H9 (cell line): ENCODE results near the gene BCKDHA. TPM values are rescaled to one million over a fixed set of nuclear protein-coding genes. Genes with fewer than 3 reads are reported as not detected.

Source experiments
- DNase-seq: peaks from one replicate; pipeline ENCODE4 v3.0.0-alpha.2; 2017
- H2AFZ ChIP-seq: one replicate; pipeline ENCODE4 v1.6.1; 2013; ENCODE audit warnings: mild to moderate bottlenecking, low read length, control low read depth, moderate library complexity
- H2AK5ac ChIP-seq: 2 replicates; pipeline ENCODE4 v1.6.1; 2013; ENCODE audit warnings: low read length, control low read depth, mixed read lengths; ENCODE audit not compliant: insufficient read length
- H2BK120ac ChIP-seq: one replicate; pipeline ENCODE4 v1.6.1; 2013; ENCODE audit warnings: low read depth, mild to moderate bottlenecking, low read length, control low read depth, inconsistent platforms; ENCODE audit not compliant: poor library complexity, severe bottlenecking
- H2BK12ac ChIP-seq: 2 replicates; pipeline ENCODE4 v1.6.1; 2013; ENCODE audit warnings: low read length, control low read depth, mixed read lengths, low read depth; ENCODE audit not compliant: insufficient read length
- H2BK15ac ChIP-seq: 2 replicates; pipeline ENCODE4 v1.6.1; 2013; ENCODE audit warnings: low read depth, low read length, control low read depth
- H2BK20ac ChIP-seq: one replicate; pipeline ENCODE4 v1.6.1; 2013; ENCODE audit warnings: low read depth, mild to moderate bottlenecking, low read length, control low read depth, inconsistent platforms; ENCODE audit not compliant: poor library complexity, severe bottlenecking
- H2BK5ac ChIP-seq: 2 replicates; pipeline ENCODE4 v1.6.1; 2013; ENCODE audit warnings: low read length, control low read depth, mixed read lengths; ENCODE audit not compliant: insufficient read length
- H3K14ac ChIP-seq: 2 replicates; pipeline ENCODE4 v1.6.1; 2013; ENCODE audit warnings: low read length, control low read depth; ENCODE audit not compliant: insufficient read depth
- H3K18ac ChIP-seq: 2 replicates; pipeline ENCODE4 v1.6.1; 2013; ENCODE audit warnings: low read depth, mild to moderate bottlenecking, mixed read lengths, low read length, control low read depth; ENCODE audit not compliant: insufficient read length
- H3K23ac ChIP-seq: 2 replicates; pipeline ENCODE4 v1.6.1; 2013; ENCODE audit warnings: low read length, control low read depth, mixed read lengths, low read depth; ENCODE audit not compliant: insufficient read length
- H3K23me2 ChIP-seq: 2 replicates; pipeline ENCODE4 v1.6.1; 2013; ENCODE audit warnings: low read depth, mild to moderate bottlenecking, mixed read lengths, low read length, control low read depth; ENCODE audit not compliant: insufficient read length, poor library complexity, severe bottlenecking
- H3K27ac ChIP-seq: 2 replicates; pipeline ENCODE4 v1.5.1; 2013; ENCODE audit warnings: low read length, control low read depth, mixed read lengths, low read depth; ENCODE audit not compliant: insufficient read length
- H3K27me3 ChIP-seq: 2 replicates; pipeline ENCODE4 v1.6.1; 2013; ENCODE audit warnings: low read length, control low read depth, inconsistent platforms; ENCODE audit not compliant: insufficient read depth
- H3K4ac ChIP-seq: 2 replicates; pipeline ENCODE4 v1.6.1; 2013; ENCODE audit warnings: low read depth, mild to moderate bottlenecking, control low read depth, inconsistent platforms, low read length, moderate library complexity
- H3K4me1 ChIP-seq: 2 replicates; pipeline ENCODE4 v1.6.1; 2013; ENCODE audit warnings: low read length, control low read depth, inconsistent platforms; ENCODE audit not compliant: insufficient read depth
- H3K4me2 ChIP-seq: 2 replicates; pipeline ENCODE4 v1.6.1; 2013; ENCODE audit warnings: low read length, control low read depth, mixed read lengths; ENCODE audit not compliant: insufficient read length, insufficient read depth
- H3K56ac ChIP-seq: 2 replicates; pipeline ENCODE4 v1.6.1; 2013; ENCODE audit warnings: low read depth, mild to moderate bottlenecking, mixed read lengths, low read length, control low read depth; ENCODE audit not compliant: insufficient read length
- H3K79me1 ChIP-seq: 2 replicates; pipeline ENCODE4 v1.6.1; 2013; ENCODE audit warnings: low read depth, mild to moderate bottlenecking, moderate library complexity, low read length, control low read depth, inconsistent platforms; ENCODE audit not compliant: insufficient read depth, poor library complexity, severe bottlenecking
- H3K79me2 ChIP-seq: 2 replicates; pipeline ENCODE4 v1.6.1; 2013; ENCODE audit warnings: low read length, control low read depth, inconsistent platforms; ENCODE audit not compliant: insufficient read depth
- H3K9ac ChIP-seq: 2 replicates; pipeline ENCODE4 v1.6.1; 2013; ENCODE audit warnings: low read length, control low read depth, mixed read lengths; ENCODE audit not compliant: insufficient read length; ENCODE audit errors: extremely low read depth
- H3K9me3 ChIP-seq: one replicate; pipeline ENCODE4 v1.6.1; 2013; ENCODE audit warnings: low read depth, low read length, inconsistent platforms; ENCODE audit not compliant: control insufficient read depth
- H3T11ph ChIP-seq: one replicate; pipeline ENCODE4 v1.6.1; 2013; ENCODE audit warnings: mild to moderate bottlenecking, low read length, control low read depth, inconsistent platforms
- H4K20me1 ChIP-seq: one replicate; pipeline ENCODE4 v1.6.1; 2013; ENCODE audit not compliant: control insufficient read depth, insufficient read length, insufficient read depth
- H4K5ac ChIP-seq: 2 replicates; pipeline ENCODE4 v1.6.1; 2013; ENCODE audit warnings: low read depth, mild to moderate bottlenecking, mixed read lengths, low read length, control low read depth; ENCODE audit not compliant: insufficient read length
- H4K8ac ChIP-seq: replicated peaks from 2 replicates; pipeline ENCODE4 v1.6.1; 2013; ENCODE audit warnings: low read length, control low read depth, mixed read lengths, low read depth; ENCODE audit not compliant: insufficient read length
- H4K91ac ChIP-seq: 2 replicates; pipeline ENCODE4 v1.6.1; 2013; ENCODE audit warnings: low read depth, mild to moderate bottlenecking, moderate library complexity, mixed read lengths, low read length, control low read depth; ENCODE audit not compliant: insufficient read length
- H3K27ac Mint-ChIP-seq, 3 experiments: 2 replicates in 2 of 3; 3 replicates in 1 of 3; pipeline ENCODE4 v1.8.0; 2020 to 2021; ENCODE audit warnings: mixed read lengths in 3 of 3, mild to moderate bottlenecking in 1 of 3, moderate library complexity in 1 of 3
- H3K27me3 Mint-ChIP-seq: 2 replicates; pipeline ENCODE4 v1.8.0; 2021; ENCODE audit warnings: low read depth, mild to moderate bottlenecking, moderate library complexity, mixed read lengths
- H3K36me3 Mint-ChIP-seq, 3 experiments: 2 replicates in 2 of 3; 3 replicates in 1 of 3; pipeline ENCODE4 v1.8.0; 2020 to 2021; ENCODE audit warnings: low read depth in 3 of 3, mixed read lengths in 3 of 3; ENCODE audit not compliant: insufficient read depth in 1 of 3
- H3K4me1 Mint-ChIP-seq, 2 experiments: 2 replicates each; pipeline ENCODE4 v1.8.0; 2020; ENCODE audit warnings: mixed read lengths in 2 of 2
- H3K4me3 Mint-ChIP-seq, 2 experiments: 2 replicates in 1 of 2; 3 replicates in 1 of 2; pipeline ENCODE4 v1.8.0; 2020 to 2021; ENCODE audit warnings: mild to moderate bottlenecking in 2 of 2, mixed read lengths in 2 of 2, moderate library complexity in 1 of 2
- H3K9me3 Mint-ChIP-seq, 2 experiments: 2 replicates in 1 of 2; 3 replicates in 1 of 2; pipeline ENCODE4 v1.8.0; 2020; ENCODE audit warnings: mild to moderate bottlenecking in 2 of 2, mixed read lengths in 2 of 2, moderate library complexity in 1 of 2
- WGBS: extraction: QIAGEN DNeasy Blood & Tissue Kit; methylation state at CpG from one replicate; pipeline ENCODE4 v1.1.7; 2013; ENCODE audit warnings: missing lambda C conversion rate, low lambda C conversion rate, mixed read lengths; ENCODE audit not compliant: insufficient read length; ENCODE audit errors: extremely low coverage; 5-methylcytosine and 5-hydroxymethylcytosine counted together
- total RNA-seq: library from RNA; stranded (reverse); gene quantifications from 2 replicates; pipeline ENCODE4 v1.2.1, GENCODE V29; 2021
- TF ChIP-seq, protein P1 (sequence below): fragments of 200-600 bp; sonication (generic); conservative IDR thresholded peaks from 3 replicates; pipeline ENCODE4 v1.8.0; 2021; ENCODE audit warnings: antibody characterized with exemption, mild to moderate bottlenecking

Gene BCKDHA
- total RNA-seq, 1 experiment from 2014 or later: 21.1 TPM

- no peak overlapping the region for H3K4me2 ChIP-seq
- H3K56ac ChIP-seq: no peak overlapping the region
- no peak overlapping the region for H2BK5ac ChIP-seq
- peaks cover 2% of the 10 kb centered on the region for H4K20me1 ChIP-seq
- no peaks in the 10 kb centered on the region for H3K23me2 ChIP-seq
- Mint-ChIP-seq H3K9me3 (no peaks in the 10 kb centered on the region), H3K27me3 (no peaks in the 10 kb centered on the region; the same call in none of the 2 replicates), H3K4me3 (no peak overlapping the region), H3K4me1 (peaks cover 3 to 11% of the 10 kb centered on the region in 2 experiments), H3K36me3 (peaks cover 14 to 51% (median 43%) of the 10 kb centered on the region in 3 experiments; a peak in 6 of 7 replicates), H3K27ac (peak overlapping the region in 2 of 3 experiments; percentile 20 to 70; a peak in 4 of 7 replicates)
- no peak overlapping the region for H3T11ph ChIP-seq
- no peak for DNase-seq
- no peak overlapping the region for H2BK20ac ChIP-seq
- H4K8ac ChIP-seq: no peak overlapping the region
- no peak overlapping the region for H3K23ac ChIP-seq
- H3K14ac ChIP-seq: no peak overlapping the region
- H2AK5ac ChIP-seq: no peak overlapping the region
- no peak overlapping the region for H2BK15ac ChIP-seq
- no peak overlapping the region for H3K4ac ChIP-seq
- H3K9me3 ChIP-seq: no peaks in the 10 kb centered on the region
- no peaks in the 10 kb centered on the region for H3K4me1 ChIP-seq
- no peaks in the 10 kb centered on the region for H3K79me2 ChIP-seq
- no peaks in the 10 kb centered on the region for H3K79me1 ChIP-seq
- no CpG with 5 or more reads among the region's 20 CpGs for WGBS
- no peak overlapping the region for H2BK120ac ChIP-seq
- H3K18ac ChIP-seq: no peak overlapping the region
- no peak overlapping the region for H3K9ac ChIP-seq
- H3K27ac ChIP-seq: no peak overlapping the region
- H4K5ac ChIP-seq: no peak overlapping the region
- H3K27me3 ChIP-seq: no peaks in the 10 kb centered on the region
- TF ChIP-seq, protein P1, sequence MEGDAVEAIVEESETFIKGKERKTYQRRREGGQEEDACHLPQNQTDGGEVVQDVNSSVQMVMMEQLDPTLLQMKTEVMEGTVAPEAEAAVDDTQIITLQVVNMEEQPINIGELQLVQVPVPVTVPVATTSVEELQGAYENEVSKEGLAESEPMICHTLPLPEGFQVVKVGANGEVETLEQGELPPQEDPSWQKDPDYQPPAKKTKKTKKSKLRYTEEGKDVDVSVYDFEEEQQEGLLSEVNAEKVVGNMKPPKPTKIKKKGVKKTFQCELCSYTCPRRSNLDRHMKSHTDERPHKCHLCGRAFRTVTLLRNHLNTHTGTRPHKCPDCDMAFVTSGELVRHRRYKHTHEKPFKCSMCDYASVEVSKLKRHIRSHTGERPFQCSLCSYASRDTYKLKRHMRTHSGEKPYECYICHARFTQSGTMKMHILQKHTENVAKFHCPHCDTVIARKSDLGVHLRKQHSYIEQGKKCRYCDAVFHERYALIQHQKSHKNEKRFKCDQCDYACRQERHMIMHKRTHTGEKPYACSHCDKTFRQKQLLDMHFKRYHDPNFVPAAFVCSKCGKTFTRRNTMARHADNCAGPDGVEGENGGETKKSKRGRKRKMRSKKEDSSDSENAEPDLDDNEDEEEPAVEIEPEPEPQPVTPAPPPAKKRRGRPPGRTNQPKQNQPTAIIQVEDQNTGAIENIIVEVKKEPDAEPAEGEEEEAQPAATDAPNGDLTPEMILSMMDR: no peak
- no peak overlapping the region for H4K91ac ChIP-seq
- no peak overlapping the region for H2AFZ ChIP-seq
- H2BK12ac ChIP-seq: no peak overlapping the region
These were observed 24.4 kb downstream of the BCKDHA start for GRCh38 chr19:41421973-41422372.
